Activated CD4-positive, alpha-beta T cell treated with anti-CD3 and anti-CD28 coated beads, Interleukin-2, amount 10 ng/mL, durations not matched to agents 24 days and 14 days (primary cell): ENCODE data around the gene ZNF232. TPM values are rescaled to one million over a fixed set of nuclear protein-coding genes. Genes with fewer than 3 reads are reported as not detected.
"Not testable (repeated sequence)": the region's sequence is repeated elsewhere in the genome, so short reads cannot be mapped to it uniquely, and the experiment has no call there.

Experiments
- DNase-seq: peaks from one replicate; pipeline ENCODE4 v3.0.0; 2022
- H3K27ac Mint-ChIP-seq: one replicate; pipeline ENCODE4 v1.8.0; 2022; ENCODE audit warnings: mild to moderate bottlenecking, mixed read lengths
- H3K27me3 Mint-ChIP-seq: one replicate; pipeline ENCODE4 v1.8.0; 2022; ENCODE audit warnings: mixed read lengths
- H3K36me3 Mint-ChIP-seq: one replicate; pipeline ENCODE4 v1.8.0; 2022; ENCODE audit warnings: low read depth, mild to moderate bottlenecking, mixed read lengths
- H3K4me1 Mint-ChIP-seq: one replicate; pipeline ENCODE4 v1.8.0; 2021; ENCODE audit warnings: mixed read lengths
- H3K4me3 Mint-ChIP-seq: one replicate; pipeline ENCODE4 v1.8.0; 2022; ENCODE audit warnings: mild to moderate bottlenecking, moderate library complexity, mixed read lengths
- H3K9me3 Mint-ChIP-seq: one replicate; pipeline ENCODE4 v1.8.0; 2021; ENCODE audit warnings: mixed read lengths
- intact Hi-C: fragments of 100-400 bp; cut with micrococcal nuclease; formaldehyde crosslinking; loops from one replicate; pipeline ENCODE4 v1.15.1; 2023
- total RNA-seq: library from RNA; stranded (reverse); gene quantifications from 2 replicates; pipeline ENCODE4 v1.2.3, GENCODE V29; 2022

ZNF232 gene
- total RNA-seq, 1 donor from 2014 or later, result 17.4 TPM

DNA sequence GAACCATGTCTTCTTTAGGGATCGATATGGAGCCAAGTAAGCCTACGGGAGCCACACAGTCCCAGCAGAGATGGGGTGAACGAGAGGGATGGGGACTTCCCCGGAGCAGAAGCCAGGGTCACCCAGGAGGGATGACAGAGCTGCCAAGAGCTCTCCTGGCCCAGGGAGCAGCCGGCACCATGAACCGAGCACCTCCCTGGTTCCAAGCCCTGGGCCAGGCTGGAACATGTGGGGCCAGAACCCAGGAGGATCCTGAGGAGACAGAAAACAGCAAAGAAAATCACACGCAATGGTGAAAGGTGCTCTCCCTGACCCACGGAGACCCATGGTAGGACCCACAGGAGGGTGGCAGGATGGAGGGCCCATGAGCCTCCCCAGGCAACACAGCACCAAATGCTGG lies 22.3 kb upstream of the ZNF232 start:
- DNase-seq, intact Hi-C loops, H3K4me3 Mint-ChIP-seq, H3K9me3 Mint-ChIP-seq, H3K36me3 Mint-ChIP-seq, H3K27ac Mint-ChIP-seq, H3K4me1 Mint-ChIP-seq, H3K27me3 Mint-ChIP-seq: not testable (repeated sequence)

GRCh38 chr17:5133311-5133710 lies 21.6 kb upstream of the ZNF232 start:
- Mint-ChIP-seq H3K27ac (no peak overlapping the region), H3K27me3 (no peaks in the 10 kb centered on the region), H3K36me3 (no peaks in the 10 kb centered on the region), H3K4me1 (no peaks in the 10 kb centered on the region), H3K4me3 (no peak overlapping the region), H3K9me3 (no peaks in the 10 kb centered on the region)
- no peak for DNase-seq
- intact Hi-C loops, result no loop called here

DNA sequence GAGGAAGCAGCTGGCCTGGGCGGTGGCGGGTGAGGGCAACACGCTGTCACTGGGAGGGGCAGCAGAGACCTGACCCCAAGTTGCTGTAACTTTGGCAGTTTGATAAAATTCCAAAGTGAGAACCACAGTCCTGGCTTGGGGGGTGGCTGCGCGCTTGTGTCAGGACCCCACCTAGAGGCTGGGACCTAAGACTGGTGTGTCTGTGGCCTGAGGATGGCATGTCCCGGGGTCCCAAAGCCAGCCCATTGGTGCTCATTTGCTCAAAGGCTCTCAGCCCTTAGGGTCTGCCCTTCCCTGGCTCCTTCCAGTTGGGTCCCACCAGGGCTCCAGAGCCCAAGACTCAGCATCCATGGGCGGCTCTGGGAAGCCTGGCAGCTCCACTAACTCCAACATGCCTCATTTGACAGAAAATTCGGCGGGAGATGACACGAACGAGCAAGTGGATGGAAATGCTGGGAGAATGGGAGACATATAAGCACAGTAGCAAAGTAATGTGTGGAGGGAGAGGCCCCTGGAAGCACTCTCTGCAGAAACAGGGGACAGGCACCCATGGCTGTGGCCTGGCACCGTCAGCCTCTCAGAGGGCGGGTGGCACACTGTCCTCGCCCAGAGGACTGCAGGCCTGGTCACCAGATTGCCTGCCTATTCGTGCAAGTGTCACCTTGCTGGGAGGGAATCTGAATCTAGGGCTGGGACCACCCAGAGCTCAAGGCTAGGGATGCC lies 21.0 kb upstream of the ZNF232 start:
- H3K36me3 Mint-ChIP-seq, H3K27me3 Mint-ChIP-seq, H3K4me1 Mint-ChIP-seq, DNase-seq, intact Hi-C loops, H3K9me3 Mint-ChIP-seq, H3K27ac Mint-ChIP-seq, H3K4me3 Mint-ChIP-seq: not testable (repeated sequence)

DNA sequence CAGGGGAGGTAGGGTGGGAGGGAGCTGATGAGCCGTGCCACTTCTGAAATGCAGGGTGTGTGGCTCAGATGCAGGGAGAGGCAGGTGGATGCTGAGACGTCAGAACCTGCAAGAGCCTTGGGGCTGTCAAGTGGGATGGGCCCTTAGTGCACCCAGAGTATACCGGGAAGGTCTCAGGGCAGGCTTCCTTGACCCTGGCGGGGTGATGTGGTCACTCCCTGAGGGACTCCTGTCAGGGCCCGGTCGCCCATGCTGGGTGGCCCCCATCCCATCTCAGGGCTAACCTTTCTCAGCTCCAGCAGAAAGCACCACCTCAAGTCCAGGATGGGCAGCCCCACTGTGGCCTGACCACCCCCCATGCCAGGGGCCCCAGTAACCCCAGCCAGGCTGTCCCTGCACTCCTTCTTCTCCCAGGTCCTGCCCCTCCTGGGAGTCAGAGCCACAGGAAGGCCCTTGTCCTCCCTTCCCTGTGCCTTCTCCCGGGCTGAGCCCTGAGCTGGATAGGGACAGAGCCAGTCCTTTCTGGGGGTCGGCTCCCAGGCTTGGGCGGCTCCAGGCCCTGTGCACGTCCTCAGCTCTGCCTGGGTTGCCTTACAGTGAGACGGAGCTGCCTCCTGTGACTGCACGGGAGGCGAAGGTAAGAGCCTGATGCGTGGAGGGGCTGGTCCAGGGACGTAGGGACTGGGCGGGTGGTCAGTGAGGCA lies 20.3 kb upstream of the ZNF232 start:
- H3K9me3 Mint-ChIP-seq, H3K27me3 Mint-ChIP-seq, H3K27ac Mint-ChIP-seq, intact Hi-C loops, H3K4me1 Mint-ChIP-seq, H3K36me3 Mint-ChIP-seq, DNase-seq, H3K4me3 Mint-ChIP-seq: not testable (repeated sequence)

DNA sequence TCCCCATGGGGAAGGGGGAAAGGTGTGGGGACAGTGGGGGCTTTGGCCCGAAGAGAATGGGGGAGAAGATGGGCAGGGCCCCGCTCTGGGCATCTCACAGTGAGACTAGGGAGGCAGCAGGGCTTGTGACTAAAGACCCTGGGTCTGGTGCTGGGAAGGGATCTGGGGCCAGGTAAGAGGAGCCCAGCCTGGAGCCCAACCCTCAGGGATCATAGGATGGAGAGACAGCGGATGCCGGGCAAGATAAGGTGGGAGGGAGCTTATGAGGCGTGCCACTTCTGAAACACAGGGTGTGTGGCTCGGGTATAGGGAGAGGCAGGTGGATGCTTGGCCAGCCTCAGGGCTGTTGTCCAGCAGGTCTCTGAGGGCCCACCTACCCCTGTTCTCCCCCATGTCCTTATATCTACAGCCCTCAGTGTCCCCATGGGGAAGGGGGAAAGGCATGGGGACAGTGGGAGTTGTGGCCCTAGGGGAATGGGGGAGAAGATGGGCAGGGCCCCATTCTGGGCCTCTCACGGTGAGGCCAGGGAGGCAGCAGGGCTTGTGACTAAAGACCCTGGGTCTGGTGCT lies 19.6 kb upstream of the ZNF232 start:
- no peaks in the 10 kb centered on the region for H3K27me3 Mint-ChIP-seq
- no peaks in the 10 kb centered on the region for H3K36me3 Mint-ChIP-seq
- H3K4me1 Mint-ChIP-seq, result no peaks in the 10 kb centered on the region
- H3K9me3 Mint-ChIP-seq, result no peaks in the 10 kb centered on the region
- no peak for DNase-seq
- intact Hi-C loops, result no loop called here
- H3K4me3 Mint-ChIP-seq, result no peak overlapping the region
- H3K27ac Mint-ChIP-seq, result no peak overlapping the region

- H3K9me3 Mint-ChIP-seq, H3K27ac Mint-ChIP-seq, DNase-seq, H3K4me1 Mint-ChIP-seq, intact Hi-C loops, H3K4me3 Mint-ChIP-seq, H3K36me3 Mint-ChIP-seq, H3K27me3 Mint-ChIP-seq: not testable (repeated sequence)
Observed at GRCh38 chr17:5130687-5131086, 19.0 kb upstream of the ZNF232 start.

GRCh38 chr17:5130261-5130660 lies 18.6 kb upstream of the ZNF232 start:
- H3K4me3 Mint-ChIP-seq, H3K9me3 Mint-ChIP-seq, H3K27me3 Mint-ChIP-seq, DNase-seq, H3K36me3 Mint-ChIP-seq, H3K4me1 Mint-ChIP-seq, H3K27ac Mint-ChIP-seq, intact Hi-C loops: not testable (repeated sequence)

- intact Hi-C loops, DNase-seq, H3K27me3 Mint-ChIP-seq, H3K4me3 Mint-ChIP-seq, H3K4me1 Mint-ChIP-seq, H3K27ac Mint-ChIP-seq, H3K9me3 Mint-ChIP-seq, H3K36me3 Mint-ChIP-seq: not testable (repeated sequence)
Observed at GRCh38 chr17:5129770-5130169, 18.1 kb upstream of the ZNF232 start.

- intact Hi-C loops, result no loop called here
- DNase-seq, result no peak
- no peak overlapping the region for H3K4me3 Mint-ChIP-seq
Observed at GRCh38 chr17:5128905-5129535, 17.3 kb upstream of the ZNF232 start.

DNA sequence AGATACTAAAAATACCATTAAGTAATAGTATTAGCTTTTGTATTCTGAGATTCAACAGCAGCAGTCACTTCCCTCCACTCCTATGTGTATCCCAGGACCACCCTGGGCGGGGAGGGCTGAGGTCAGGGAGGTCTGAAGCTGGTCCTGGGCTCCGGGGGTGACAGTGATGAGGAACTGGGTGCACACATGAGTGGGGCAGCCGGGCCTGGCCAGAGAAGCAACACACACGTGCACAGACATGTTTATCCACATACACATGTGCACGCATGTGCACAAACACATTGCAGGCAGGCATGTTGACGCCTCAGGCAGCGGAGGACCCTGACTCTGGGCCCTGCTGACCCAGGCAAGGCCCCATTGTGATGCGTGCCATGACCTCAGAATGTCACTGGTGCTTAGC lies 16.7 kb upstream of the ZNF232 start:
- H3K9me3 Mint-ChIP-seq, H3K36me3 Mint-ChIP-seq, H3K27ac Mint-ChIP-seq, DNase-seq, H3K4me1 Mint-ChIP-seq, H3K4me3 Mint-ChIP-seq, intact Hi-C loops: not testable (repeated sequence)
- peaks cover 10% of the 10 kb centered on the region for H3K27me3 Mint-ChIP-seq

More at GRCh38 chr17:5128905-5129535, 17.3 kb upstream of the ZNF232 start:
- Mint-ChIP-seq H3K9me3 (no peaks in the 10 kb centered on the region), H3K27me3 (peaks cover 5% of the 10 kb centered on the region), H3K36me3 (no peaks in the 10 kb centered on the region), H3K27ac (no peak overlapping the region), H3K4me1 (no peaks in the 10 kb centered on the region)

GRCh38 chr17:5127910-5128309 lies 16.2 kb upstream of the ZNF232 start:
- H3K36me3 Mint-ChIP-seq, result no peaks in the 10 kb centered on the region
- no peaks in the 10 kb centered on the region for H3K4me1 Mint-ChIP-seq
- H3K4me3 Mint-ChIP-seq, result no peak overlapping the region
- no peak overlapping the region for H3K27ac Mint-ChIP-seq
- H3K9me3 Mint-ChIP-seq, result no peaks in the 10 kb centered on the region
- intact Hi-C loops, result no loop called here
- DNase-seq, result no peak
- H3K27me3 Mint-ChIP-seq, result peaks cover 10% of the 10 kb centered on the region

DNA sequence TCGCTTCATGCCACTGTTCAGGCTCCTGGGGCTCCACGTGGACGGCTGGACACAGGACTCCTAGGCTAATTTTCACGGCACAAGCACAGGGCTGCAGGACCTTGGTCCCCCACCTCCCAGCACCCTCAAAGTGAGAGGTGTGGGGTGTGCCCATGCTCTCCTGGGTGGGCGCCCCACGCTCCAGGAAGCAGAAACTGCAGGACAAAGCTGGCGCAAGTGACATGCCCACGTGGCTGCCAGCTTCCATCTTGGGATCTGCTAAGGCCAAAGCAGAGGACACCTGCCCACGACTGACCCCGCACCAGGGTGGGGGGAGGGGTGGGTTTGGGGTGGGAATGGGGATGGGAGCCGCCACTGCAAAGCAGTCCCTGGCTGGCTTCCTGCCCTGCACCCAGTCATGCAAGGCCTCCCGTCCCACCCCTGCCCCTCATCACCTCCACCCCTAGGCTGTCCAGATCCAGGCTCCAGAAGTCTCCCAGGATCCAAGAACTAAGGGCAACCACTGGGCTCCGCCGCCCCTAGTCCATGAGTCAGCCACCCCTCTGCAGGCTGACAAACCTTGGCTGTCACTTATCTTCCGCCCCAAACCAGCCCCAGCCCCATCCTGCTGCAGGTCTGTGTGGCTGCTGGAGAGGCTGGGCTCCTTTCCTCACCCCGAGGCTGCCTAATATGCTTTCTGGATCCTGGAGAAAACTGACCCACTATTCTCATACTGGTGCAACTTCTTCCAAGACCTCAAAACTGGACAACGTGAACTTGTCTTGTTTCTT lies 15.2 kb upstream of the ZNF232 start:
- DNase-seq, result no peak
- intact Hi-C loops, result no loop called here

DNA sequence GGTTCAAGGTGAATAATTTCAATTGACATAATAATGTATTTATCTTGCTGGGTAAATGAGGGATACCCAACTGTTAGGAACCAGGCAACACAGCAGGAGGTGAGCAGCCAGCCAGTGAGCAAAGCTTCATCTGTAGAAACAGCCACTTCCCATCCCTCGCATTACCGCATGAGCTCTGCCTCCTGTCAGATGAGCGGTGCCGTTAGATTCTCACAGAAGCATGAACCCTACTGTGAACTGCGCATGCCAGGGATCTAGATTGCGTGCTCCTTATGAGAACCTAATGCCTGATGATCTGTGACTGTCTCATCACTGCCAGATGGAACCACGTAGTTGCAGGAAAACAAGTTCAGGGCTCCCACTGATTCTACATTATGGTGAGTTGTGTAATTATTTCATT lies 13.2 kb upstream of the ZNF232 start:
- H3K4me1 Mint-ChIP-seq, intact Hi-C loops, H3K27ac Mint-ChIP-seq, H3K36me3 Mint-ChIP-seq, H3K4me3 Mint-ChIP-seq, H3K9me3 Mint-ChIP-seq, DNase-seq: not testable (repeated sequence)
- peaks cover 20% of the 10 kb centered on the region for H3K27me3 Mint-ChIP-seq

More for the DNA sequence above, 15.2 kb upstream of the ZNF232 start:
- Mint-ChIP-seq H3K36me3 (no peaks in the 10 kb centered on the region), H3K4me1 (no peaks in the 10 kb centered on the region), H3K9me3 (no peaks in the 10 kb centered on the region), H3K27me3 (peaks cover 14% of the 10 kb centered on the region), H3K27ac (no peak overlapping the region), H3K4me3 (no peak overlapping the region)
